Cardiac fibroblast (primary cell): ENCODE measurements around the gene SLC45A2.

Source experiments
- DNase-seq, 2 donors: peaks; one replicate each; pipeline versions ENCODE4 v3.0.0 to v3.0.0-alpha.2; 2010; ENCODE audit warnings: low read depth in 2 of 2
- H3K4me3 ChIP-seq, 2 donors: replicated peaks in 1 of 2; 1 replicate in 1 of 2; 2 replicates in 1 of 2; pipeline ENCODE4 v1.5.1; 2011; ENCODE audit warnings: low read depth in 2 of 2, low read length in 2 of 2, mild to moderate bottlenecking in 2 of 2, moderate library complexity in 1 of 2
- TF ChIP-seq, protein P1 (sequence below): IDR thresholded peaks from one replicate; pipeline ENCODE4 v1.5.1; 2011; ENCODE audit warnings: low read depth, mild to moderate bottlenecking, low read length, inconsistent platforms

Gene SLC45A2

GRCh38 chr5:33992864-33993263 is 8.4 kb upstream of the SLC45A2 start:
- TF ChIP-seq, protein P1, sequence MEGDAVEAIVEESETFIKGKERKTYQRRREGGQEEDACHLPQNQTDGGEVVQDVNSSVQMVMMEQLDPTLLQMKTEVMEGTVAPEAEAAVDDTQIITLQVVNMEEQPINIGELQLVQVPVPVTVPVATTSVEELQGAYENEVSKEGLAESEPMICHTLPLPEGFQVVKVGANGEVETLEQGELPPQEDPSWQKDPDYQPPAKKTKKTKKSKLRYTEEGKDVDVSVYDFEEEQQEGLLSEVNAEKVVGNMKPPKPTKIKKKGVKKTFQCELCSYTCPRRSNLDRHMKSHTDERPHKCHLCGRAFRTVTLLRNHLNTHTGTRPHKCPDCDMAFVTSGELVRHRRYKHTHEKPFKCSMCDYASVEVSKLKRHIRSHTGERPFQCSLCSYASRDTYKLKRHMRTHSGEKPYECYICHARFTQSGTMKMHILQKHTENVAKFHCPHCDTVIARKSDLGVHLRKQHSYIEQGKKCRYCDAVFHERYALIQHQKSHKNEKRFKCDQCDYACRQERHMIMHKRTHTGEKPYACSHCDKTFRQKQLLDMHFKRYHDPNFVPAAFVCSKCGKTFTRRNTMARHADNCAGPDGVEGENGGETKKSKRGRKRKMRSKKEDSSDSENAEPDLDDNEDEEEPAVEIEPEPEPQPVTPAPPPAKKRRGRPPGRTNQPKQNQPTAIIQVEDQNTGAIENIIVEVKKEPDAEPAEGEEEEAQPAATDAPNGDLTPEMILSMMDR: no peak
- no peak overlapping the region for H3K4me3 ChIP-seq
- DNase-seq: no peak

- H3K4me3 ChIP-seq: no peak overlapping the region
- TF ChIP-seq, protein P1: no peak
- DNase-seq: no peak
Measured at GRCh38 chr5:33985447-33985846, 954 bp upstream of the SLC45A2 start.

- TF ChIP-seq, protein P1: no peak
- DNase-seq: no peak
- H3K4me3 ChIP-seq: no peak overlapping the region
Measured at GRCh38 chr5:33984178-33984577, 315 bp downstream of the SLC45A2 start.

DNA sequence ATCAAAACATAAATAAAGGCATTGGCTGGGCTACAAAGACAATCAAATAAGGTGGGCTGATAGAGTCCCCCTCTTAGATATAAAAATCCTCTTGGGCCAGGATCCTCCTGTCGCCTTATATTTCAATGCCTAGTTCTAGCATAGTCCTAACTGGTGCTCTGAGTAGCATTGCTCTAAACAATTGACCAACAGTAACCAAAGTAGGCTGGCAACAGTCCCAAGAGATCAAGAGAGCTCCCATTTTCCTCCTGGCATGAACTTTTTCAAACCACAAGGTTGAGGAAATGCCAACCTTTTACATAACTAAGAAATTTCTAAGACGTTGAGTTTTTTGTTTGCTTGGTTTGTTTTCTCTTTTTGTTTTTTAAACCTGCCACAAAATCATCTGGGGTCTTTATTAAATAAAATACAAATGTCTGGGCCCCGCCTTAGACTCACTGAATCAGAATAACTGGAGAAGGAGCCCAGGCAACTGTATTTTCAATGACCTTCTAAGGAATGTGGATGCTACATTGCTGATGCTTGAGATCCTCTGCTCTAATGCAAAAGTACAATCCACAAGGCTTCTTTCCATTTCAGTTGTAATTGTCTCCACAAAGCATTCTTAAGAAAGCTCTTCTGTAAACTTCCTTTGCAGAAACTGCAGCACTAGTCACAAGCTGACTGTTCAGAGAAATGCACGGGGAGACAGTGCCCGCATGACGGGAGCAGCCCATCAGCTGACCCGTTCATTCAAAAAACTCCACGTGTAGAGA is 2.9 kb downstream of the SLC45A2 start:
- peak; percentile 22 to 55 for DNase-seq

GRCh38 chr5:33980030-33980429 is 4.5 kb downstream of the SLC45A2 start:
- TF ChIP-seq, protein P1: no peak
- H3K4me3 ChIP-seq: no peak overlapping the region
- no peak for DNase-seq

More for the DNA sequence above, 2.9 kb downstream of the SLC45A2 start:
- no peak overlapping the region for H3K4me3 ChIP-seq
- TF ChIP-seq, protein P1: no peak

DNA sequence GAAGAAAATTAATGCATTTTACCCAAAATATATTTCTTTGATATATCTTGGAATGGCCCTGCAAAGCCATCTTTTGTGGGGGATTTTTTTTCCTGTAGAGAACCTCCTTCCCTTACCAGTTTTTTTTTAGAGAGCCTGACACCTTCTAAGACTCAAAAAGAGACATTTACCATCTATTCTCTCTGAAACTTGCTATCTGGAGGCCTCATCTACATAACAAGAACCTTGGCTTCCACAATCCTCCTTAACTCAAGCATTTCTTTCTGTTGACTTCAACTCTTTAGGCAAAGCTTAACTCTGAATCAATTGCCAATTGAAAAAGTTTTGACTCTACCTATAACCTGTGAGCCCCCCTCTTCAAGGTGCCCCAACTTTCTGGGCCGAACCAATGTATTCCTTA is 6.2 kb downstream of the SLC45A2 start:
- H3K4me3 ChIP-seq: no peak overlapping the region
- TF ChIP-seq, protein P1: no peak
- DNase-seq: no peak

- H3K4me3 ChIP-seq: no peak overlapping the region
- TF ChIP-seq, protein P1: no peak
- no peak for DNase-seq
Measured at GRCh38 chr5:33976307-33976706, 8.2 kb downstream of the SLC45A2 start.
